A549 (cell line): Measurements from ENCODE around the gene COL1A1.

Experiments used
- CBX2 ChIP-seq: fragments of 200-600 bp; sonication (generic); IDR thresholded peaks from 2 replicates; pipeline ENCODE4 v1.6.1; 2016; ENCODE audit warnings: low read depth, mild to moderate bottlenecking, borderline replicate concordance
- CHD2 ChIP-seq: fragments of 150-350 bp; IDR thresholded peaks from 2 replicates; pipeline ENCODE4 v1.6.1; 2014; ENCODE audit warnings: low read length; ENCODE audit not compliant: partially characterized antibody
- CTCF ChIP-seq: fragments of >200 bp; sonication (Bioruptor Twin); formaldehyde crosslinking; IDR thresholded peaks from 3 replicates; pipeline ENCODE4 v1.5.1; 2016

GRCh38 chr17:50209472-50210239 is 8.2 kb upstream of the COL1A1 start:
- TF ChIP-seq CTCF (no peak), CHD2 (no peak), CBX2 (no peak)
